T-helper 1 cell treated with Interleukin-12 subunit alpha and Interleukin-12 subunit beta and Interleukin-4 antibody, amounts not matched to agents 30 ng/mL and 1 ng/mL, for 36 hours (primary cell): ENCODE measurements around the gene LIPM. TPM values are rescaled to one million over a fixed set of nuclear protein-coding genes. Genes with fewer than 3 reads are reported as not detected.

Source experiments
- intact Hi-C: fragments of 100-400 bp; cut with micrococcal nuclease; formaldehyde crosslinking; loops from one replicate; pipeline ENCODE4 v1.15.1; 2024
- total RNA-seq: library from RNA; stranded (reverse); gene quantifications from 2 replicates; pipeline ENCODE4 v1.2.3, GENCODE V29; 2022

The LIPM gene
- total RNA-seq, 1 donor from 2014 or later: not detected

DNA sequence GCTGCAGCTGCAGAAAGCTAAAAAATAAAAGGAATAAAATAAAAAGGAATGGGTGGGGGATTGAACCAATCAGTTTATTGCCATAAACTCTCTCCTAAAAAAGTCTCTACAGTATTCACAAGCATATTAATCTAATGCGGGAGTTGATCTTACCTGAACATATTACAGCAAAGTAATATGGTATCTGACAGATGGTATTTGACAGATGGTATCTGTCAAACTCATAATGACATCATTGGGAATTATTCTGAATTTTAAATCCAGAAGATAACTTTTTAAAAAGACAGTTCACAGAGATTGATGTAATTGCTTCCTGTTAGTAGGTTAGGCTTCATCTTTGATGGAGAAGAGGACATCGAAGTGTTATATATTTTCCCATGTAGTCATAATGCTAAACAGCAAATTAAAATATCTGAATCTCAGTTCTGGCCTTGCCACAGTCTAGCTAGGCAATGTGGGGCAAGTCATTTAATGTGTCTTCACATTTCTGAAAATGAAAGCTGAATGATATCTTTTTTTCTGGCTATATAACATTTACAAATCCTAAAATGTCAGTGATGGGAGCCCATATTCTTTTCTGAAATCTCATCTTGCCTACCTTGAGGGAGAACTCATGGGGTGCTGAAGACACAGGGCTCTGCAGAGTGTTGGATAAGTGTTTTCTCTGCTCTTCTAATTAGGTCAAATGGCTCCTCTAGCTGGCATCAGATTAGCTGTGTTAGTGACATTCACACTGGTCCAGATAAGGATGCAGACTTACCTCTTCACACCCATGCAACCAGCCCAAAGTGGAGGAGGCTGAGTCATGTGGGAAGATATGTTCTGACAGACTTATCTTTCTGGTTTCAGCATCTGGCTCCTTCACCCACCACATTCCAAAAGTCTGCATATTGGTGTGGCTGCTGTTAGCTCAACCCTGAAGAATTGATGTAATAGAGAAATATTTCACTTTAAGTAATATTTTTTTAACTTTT, 2.1 kb upstream of the LIPM start:
- intact Hi-C loops: no loop called here

DNA sequence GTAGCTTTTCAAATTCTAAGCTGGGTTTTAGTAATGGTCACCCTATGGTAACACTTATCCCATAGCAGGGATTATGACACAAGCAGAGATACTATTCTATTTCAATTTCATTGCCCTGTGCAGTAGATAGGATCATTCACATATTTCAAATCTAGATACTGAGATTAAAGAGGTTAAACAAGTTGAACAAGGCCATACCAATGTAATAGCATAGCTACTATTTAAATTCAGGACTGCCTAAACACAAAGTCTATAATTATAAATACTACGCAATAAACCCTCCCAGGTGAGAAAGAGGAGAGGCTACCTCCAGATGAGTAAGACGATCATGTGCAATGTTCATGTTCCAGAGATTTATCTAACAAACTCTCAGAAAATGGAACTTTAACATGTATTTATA, 1.1 kb downstream of the LIPM start:
- intact Hi-C loops: no loop called here

DNA sequence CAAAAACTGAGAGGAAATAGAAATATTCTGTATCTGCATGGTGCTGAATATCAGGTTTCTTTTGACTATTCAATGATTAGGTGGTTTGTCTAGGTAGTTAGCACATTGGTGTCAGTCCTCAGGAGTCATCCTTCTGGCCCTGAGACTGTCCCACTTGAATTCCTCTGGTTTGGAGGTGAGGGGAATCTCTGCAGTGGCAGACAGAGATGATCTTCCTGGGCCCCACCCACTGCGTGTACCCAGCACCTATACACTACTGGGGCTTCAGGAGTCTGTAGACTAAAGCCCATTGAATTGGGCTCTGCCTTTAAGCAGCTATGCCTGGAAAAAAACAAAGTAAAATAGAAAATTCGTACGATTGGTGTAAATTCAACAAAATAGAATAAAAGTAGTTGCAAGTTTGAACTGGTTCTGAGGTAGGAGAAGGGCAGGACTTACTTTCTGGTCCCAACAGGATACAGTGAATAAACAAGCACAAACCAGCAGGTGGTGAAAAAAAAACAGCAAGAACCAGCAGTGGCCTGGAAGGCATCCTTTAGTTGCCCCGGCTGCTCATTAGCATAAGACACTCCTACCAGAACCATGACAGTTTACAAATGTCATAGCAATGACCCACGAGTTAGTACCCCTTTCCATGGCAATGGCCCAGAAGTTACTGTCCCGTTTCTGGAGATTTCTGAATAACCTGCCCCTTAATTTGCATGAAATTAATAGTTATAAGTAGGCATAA, 1.7 kb downstream of the LIPM start:
- intact Hi-C loops: no loop called here

DNA sequence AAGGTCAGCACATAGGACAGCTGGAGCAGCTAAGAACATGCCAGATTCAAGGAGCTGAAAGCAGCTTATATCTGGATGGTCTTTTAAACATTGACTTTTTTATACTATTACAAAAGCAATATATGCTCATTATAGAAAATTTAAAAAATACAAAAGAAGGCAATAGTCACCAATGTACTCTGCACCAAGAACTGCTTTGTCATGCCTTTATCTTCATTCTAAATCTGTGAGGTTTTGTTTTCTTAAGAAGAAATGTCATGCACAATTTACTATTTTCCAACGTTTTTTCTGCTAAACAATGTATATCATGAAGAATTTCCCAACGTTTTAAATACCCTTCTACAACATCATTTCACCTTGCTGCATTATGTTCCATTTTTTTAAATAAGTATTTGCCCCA, 2.8 kb downstream of the LIPM start:
- intact Hi-C loops: no loop called here

DNA sequence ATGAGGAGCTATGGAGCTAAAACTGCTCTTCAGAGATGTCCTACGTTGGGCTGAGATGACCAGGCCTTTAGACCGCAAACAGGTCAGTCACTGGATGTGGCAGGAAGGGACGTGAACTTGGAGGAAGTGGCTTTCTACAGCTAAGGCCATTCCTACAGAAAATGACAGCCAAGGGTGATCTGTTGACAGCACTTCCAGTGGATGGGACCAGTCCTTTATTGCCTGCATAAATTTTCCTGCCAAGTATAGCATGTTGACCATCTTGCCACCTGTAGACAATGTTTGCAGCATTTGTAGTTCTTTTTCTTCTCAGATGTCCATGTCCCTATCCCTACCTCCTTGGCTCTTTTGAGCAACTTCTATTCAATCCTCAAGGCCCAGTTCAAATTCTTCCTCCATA, 3.4 kb downstream of the LIPM start:
- intact Hi-C loops: no loop called here

DNA sequence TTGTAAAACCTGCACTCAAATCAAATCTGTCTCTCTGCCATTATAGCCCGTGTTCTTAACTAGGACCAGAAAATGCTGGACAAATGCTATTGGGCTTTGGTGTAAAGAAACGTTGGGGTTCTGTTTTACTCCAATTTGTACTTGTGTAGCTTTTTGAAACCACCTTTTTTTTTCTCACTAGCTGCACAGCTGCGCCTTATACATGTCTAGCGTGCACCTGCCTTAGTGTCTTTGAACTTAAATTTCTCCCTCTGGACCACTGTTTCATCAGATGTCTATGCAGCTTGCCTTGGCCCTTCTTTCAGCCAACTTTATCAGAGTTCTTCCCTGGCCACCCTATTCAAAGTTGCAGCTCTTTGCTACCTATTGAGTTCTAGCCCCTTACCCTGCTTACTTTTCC, 7.1 kb downstream of the LIPM start:
- intact Hi-C loops: loop anchor here (1.0 kb wide), 5 partner anchors 16 to 1153 kb away; no protein-coding TSS in a partner anchor

DNA sequence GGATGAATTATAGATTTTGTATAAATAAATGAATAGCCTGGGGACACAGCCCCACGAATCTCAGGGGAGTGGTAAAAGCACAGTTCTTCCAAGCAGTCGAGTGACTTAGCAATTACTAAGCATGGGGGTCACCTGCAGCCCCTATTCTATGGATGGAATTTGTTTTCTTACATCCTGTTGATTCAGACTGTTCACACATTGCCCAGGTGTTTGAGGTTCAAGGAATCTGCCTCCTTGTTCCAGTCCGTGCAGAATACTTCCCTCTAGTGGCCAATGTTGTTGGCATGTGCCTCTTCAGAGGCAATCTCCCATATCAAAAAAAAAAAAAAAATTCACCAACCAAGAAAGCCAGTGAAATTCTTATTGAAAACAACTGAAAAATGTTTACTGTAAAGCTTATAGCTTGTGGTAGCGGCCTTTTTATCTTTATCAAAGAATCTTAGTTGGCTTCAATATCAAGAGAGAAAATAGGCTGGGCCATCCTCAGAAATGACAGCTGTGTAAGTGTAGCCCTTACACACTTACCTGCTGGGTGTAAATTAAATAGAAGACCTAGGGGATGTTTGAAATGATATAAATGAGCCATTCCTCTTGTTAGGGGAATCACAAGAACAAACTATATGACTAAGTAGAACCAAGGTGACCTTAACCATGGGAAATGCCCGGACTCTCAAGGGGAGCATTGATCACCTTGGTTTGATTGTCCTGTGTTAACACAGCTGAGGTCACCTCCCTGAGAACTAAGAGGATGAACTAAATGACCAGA, 7.8 kb downstream of the LIPM start:
- intact Hi-C loops: loop anchor here (1.0 kb wide), 5 partner anchors 15 to 1154 kb away; no protein-coding TSS in a partner anchor

DNA sequence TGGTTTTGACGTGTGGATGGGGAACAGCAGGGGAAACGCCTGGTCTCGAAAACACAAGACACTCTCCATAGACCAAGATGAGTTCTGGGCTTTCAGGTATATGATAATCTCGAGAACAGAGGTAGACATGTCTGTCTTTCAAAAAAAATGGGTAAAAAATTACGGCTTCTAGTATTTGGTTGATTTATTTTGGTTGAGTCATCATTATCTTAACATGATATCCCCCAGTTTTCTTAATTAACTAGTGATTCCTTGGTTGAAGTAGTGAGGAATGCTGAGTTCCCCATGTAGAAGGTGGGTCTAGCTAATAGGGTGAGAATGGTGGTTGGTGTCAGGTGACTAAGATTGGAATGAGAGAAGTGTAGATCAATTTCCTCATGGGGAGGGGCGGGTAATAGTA, 10.7 kb downstream of the LIPM start:
- intact Hi-C loops: no loop called here

DNA sequence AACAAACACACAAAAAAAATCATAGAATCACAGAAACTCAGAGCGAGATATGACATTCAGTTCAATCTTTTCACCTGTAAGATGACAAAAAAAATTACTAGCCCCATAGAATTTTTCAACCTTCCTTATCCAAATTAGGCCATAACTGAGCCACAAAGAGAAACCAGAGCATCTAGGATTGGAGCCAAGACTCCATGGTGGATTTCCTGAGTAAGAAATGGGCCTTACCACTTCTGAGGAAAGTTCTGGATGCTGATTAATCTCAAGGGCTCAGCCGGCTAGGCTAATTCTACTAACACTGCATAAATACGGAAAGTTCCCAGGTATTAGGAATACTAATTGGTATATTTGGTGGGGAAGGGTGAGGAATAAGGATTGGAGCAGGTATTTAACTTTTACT, 16.8 kb downstream of the LIPM start:
- intact Hi-C loops: no loop called here

DNA sequence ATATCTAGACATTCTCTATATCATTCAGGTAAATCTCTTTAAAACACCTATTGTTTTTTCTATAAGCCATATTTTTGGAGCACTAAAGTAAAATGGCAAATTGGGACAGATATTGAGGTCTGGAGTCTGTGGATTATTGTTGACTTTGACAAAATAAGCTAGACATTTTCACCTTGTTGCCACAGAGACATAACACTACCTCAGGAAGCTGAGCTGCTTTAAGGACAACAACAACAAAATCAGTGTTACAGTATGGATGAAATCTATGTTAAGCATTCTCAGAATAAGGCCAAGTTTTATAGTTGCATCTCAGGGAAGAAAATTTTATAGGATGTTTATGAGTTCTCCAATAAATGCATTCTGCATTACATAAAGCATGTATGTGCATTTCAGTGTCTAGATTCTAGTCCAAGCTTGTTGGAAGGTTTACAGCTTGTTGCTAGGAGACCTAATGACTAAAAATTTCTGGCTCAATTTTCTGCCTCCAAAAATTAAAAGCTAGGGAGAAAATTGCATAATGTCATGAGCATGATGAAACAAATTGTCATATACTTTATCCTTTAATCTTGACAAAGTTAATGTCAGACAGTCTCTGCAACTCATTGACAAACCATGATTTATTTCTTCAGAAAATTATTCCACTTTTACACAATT, 18.3 kb downstream of the LIPM start:
- intact Hi-C loops: loop anchor here (10.0 kb wide), 1 partner anchor 436 kb away; no protein-coding TSS in a partner anchor

DNA sequence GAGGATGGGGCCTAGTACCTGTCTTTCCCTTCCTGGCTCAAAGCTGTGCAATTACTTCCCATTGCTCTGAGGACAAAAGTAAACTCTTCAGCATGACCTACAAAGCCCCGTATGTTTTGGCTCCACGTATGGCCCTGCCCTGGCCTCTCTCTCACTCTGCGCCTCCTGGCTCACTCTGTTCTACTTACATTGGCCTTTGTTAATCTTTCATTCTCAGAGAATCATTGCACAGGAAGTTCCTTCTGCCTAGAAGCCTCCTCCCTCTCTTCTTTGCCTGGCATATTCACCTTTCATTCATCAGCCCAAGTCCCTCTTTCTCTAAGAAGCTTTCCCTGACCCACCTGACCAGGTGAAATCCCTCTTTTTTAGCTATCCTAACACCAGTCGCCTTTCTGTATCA, 23.9 kb downstream of the LIPM start:
- intact Hi-C loops: loop anchor here (2.0 to 10.0 kb wide), 4 partner anchors 22 to 1009 kb away; partner anchors contain the start of genes ATAD1 and RNLS

DNA sequence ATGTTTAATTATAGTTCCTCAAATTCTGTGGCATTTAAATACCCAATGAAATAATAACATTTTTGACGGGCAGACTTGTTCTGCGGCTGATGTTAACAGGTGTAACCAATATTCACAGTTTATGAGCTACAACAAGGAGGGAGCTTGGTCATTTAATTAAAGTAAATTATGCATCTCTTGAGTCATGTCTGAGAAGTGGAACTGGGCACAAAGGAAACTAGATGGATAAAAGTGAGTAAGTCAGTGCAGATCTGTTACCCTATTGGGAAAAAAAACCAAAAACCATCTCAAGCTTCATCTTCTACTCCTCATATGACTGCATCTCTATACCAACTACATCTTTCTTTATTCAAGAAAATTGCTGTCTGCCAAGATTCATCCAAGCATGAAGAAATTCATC, 25.1 kb downstream of the LIPM start:
- intact Hi-C loops: loop anchor here (2.0 to 10.0 kb wide), 4 partner anchors 21 to 1010 kb away; partner anchors contain the start of genes ATAD1 and RNLS

DNA sequence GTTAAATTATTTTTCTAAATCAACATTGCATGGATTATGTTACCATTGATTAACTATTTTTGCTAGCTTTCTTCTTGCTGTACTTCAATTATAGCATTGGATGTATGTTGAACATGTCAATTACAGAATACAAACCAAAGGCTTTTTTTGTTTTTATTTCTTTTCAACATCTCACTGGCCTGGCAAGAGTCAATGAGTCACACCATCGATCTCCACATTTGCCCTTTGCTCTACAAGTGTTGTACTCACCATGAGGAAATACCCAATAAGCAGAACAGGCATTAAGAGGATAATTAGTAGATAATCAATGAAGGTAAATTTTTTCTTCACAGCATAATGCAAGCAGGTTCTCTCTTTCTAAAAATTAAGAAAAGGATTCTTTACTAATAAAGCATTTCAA, 25.8 kb downstream of the LIPM start:
- intact Hi-C loops: loop anchor here (5.0 to 10.0 kb wide), 3 partner anchors 246 to 1011 kb away; partner anchors contain the start of genes ATAD1 and RNLS

DNA sequence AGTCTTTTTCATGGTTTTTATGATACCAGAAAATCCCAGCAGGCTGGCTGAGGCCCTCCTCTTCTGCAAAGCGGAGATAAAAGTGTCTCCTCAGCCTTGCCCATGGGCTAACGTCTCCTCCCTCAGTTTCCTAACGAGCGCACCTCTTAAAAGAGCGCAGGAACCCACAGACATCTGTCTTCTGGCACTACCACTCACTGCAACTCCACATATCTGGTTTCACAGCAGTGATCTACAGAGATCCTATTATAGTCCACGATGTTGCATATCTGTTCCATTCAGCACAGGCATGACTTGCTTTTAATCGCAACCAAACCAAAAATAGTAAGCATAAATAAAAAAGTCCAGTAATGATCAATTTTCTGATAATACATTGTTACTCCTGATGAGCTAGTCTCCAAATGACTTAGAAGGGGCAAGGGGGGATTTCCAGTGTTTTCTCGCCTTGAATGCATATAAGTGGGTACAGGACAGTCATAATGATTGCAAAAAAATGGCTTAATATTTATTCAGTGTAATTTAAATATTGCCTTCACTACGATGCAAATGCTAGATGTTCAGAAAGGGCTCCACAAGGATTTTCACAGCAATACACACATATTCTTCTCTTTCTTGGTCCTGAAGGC, 28.2 kb downstream of the LIPM start:
- intact Hi-C loops: loop anchor here (1.0 to 10.0 kb wide), 3 partner anchors 50 to 739 kb away; partner anchors contain the start of genes IFIT5 and STAMBPL1

DNA sequence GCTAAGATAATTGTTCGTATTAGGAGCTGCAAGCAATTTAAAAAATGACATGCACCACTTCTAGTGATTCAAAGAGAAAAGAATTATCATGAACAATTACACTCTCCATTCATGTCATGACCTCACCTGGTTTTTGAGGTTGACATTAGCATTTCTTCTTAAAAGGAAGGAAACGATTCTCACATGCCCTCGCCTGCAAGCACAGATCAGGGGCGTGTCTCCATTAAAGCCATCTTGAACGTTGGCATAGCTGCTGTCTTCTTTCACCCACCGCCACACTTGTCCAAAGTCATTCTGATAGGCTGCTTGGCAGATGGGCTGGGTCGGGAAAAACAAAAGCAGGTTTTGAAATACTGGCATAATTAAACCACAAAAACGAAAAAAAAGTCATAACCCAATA, 29.2 kb downstream of the LIPM start:
- intact Hi-C loops: loop anchor here (1.0 to 10.0 kb wide), 3 partner anchors 49 to 740 kb away; partner anchors contain the start of genes IFIT5 and STAMBPL1

DNA sequence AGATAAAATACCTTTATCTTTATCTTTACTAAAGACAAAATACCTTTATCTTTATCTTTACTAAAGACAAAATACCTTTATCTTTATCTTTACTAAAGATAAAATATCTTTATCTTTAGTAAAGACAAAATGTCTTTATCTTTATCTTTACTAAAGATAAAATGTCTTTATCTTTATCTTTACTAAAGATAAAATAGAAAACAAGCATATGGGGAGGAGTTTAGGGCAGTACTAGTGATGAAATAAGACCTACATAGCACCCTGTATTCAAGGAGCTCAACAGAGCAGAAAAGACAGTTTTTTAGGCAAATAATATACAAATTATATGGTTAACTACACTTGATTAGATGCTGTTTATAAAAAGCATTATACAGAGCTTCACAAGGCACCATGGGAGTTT, 29.8 kb downstream of the LIPM start:
- intact Hi-C loops: loop anchor here (10.0 kb wide), 1 partner anchor 582 kb away; the partner anchor contains the start of gene IFIT5

DNA sequence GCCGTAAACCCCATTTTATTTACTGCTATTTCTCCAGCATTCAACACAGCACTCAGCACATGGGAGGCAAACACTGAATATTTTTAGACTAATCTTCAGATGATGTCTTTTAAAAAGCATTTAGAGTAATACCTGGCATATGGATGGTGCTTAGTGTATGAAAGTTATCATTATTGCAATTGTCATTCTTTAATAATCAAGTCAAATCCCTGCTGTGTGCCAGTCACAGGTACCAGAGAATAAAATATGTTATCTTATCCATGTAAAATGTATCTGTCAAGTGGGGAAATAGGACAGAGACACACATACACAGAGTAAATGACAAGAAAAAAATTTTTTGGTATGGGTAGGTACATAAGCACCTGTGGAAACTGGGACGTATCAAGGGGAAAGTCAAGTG, 30.6 kb downstream of the LIPM start:
- intact Hi-C loops: loop anchor here (10.0 kb wide), 1 partner anchor 582 kb away; the partner anchor contains the start of gene IFIT5

DNA sequence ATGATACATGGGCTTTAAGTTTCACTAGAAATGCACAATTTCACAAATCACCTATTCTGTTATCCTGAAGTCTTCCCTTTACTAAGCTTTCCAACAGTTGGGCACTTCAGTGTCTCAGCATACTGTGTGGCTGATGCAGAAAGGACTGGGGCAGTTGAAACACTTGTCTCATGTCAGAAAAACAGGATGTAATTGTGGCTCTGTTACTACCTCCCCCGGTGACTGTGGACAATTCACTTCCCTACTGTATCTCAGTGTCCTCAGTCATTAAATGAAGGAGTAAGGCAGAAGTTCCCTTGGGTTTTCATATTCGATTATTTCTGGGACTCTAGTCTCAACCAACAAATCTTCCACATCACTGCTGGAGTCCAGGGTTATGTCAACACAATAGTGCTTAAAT, 31.2 kb downstream of the LIPM start:
- intact Hi-C loops: loop anchor here (2.0 to 10.0 kb wide), 3 partner anchors 195 to 581 kb away; partner anchors contain the start of gene IFIT5

DNA sequence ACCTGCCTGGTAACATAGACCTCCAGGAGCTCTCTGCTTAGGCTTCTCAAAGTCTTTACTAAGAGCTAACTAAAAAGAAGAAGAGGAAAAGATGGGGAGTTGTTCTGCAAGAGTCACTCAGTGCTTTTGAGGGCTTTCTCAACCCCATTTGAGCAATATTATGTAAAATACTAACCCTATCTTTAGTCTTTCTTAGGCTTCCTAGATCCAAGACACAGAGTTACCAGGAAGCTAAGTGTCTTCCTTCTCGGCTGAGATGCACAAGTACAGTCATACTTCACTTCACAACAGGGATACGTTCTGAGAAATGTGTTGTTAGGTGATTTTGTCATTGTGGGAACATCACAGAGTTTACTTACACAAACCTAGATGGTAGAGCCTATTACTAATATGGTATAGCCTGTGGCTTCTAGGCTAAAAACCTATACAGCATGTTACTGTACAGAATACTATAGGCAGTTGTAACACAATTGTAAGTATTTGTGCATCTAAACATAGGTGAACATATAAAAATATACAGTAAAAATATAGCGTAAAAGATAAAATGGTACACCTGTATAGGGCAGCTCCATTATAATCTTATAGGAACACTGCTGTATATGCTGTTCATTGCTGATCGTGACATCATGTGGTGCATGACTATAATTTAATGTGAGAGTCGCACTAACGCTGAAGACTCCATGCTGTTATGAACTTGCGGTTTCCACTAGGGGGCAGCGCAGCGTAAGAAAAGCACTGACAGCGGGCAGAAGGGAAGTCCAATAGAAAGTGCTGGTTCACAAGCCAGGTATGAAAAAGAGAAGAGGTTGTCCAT, 32.8 kb downstream of the LIPM start:
- intact Hi-C loops: loop anchor here (1.0 to 10.0 kb wide), 13 partner anchors 10 to 579 kb away; partner anchors contain the start of genes IFIT5 and STAMBPL1
